ENCODE data around the gene MRPL38.
A peak's percentile ranks its signal among the peaks of the same experiment; 100 is the strongest.

The MRPL38 gene

GRCh38 chr17:75904749-75905521 lies at the start of gene MRPL38:
TSS of gene MRPL38 (minus strand) at chr17:75904884. CDS start at chr17:75904875, 9 bp downstream.
- peak; percentile 99 for DNase-seq (ENCODE audit: low spot score)

DNA sequence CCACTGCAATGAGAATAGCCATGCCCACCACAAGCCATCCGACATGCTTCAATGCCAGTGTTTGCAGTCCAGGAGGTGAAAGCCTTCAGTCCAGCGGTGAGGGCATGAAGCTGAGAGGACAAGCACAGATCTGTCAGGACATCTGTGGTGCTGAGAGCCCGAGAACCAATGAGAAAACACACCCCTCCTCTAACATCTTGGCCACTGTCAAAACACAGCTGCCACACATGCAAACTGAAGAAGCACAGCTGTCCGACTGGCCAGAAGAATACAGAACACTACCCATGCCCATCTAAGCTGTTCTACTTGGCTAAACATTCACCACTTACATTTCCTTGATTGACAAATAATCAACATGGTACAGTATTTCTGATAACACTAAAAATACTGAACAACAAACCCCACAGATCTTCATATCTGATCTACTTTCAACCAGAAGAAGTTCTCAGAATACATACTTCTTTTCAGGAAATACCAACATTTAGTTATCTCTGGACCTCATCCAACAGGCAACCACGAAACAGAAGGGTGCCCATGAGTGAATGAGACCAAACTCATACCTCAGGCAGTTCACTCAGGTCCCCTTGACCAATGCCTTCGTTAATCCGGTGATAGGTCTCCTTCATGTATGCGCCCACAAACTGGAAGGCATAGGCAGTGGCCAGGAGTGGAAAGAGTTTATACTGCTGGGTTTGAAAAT lies 46.3 kb upstream of the MRPL38 start:
- no peak for DNase-seq (ENCODE audit: low spot score)

DNA sequence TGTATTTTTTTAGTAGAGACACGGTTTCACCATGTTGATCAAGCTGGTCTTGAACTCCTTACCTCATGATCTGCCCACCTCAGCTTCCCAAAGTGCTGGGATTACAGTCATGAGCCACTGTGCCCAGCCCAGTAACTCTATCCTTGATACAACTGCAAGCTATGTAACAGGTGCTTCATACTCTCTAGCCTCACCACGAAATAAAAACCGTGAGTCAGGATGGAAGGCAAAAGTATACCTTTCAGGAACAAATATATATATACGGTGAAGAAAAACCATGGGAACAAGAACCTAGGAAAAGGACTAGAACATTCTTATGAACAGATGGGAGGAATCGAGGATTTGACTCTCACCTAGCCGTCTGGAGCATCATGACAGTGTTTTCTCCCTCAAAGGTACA lies 45.7 kb upstream of the MRPL38 start:
- no peak for DNase-seq (ENCODE audit: low spot score)

DNA sequence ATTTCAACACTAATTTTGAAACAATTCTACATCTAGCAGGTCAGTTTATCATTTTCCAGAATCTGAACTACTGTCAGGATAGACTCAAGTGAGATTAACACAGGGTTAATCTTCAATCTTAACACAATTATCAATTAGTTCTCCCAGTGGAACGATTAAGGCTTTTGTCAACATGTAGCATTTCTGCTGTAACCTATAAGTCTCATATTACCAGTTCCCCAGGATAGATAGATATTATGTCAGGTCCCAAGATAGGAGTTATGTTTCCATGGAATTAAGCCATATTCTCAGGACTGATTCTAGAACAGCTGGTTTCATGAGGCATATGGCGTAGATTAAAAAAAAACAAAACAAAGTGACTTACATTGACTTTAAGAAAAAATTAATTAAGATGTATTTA lies 40.5 kb upstream of the MRPL38 start:
- DNase-seq (ENCODE audit: low spot score), result no peak

GRCh38 chr17:75943491-75943890 lies 38.8 kb upstream of the MRPL38 start:
- DNase-seq (ENCODE audit: low spot score), result no peak

DNA sequence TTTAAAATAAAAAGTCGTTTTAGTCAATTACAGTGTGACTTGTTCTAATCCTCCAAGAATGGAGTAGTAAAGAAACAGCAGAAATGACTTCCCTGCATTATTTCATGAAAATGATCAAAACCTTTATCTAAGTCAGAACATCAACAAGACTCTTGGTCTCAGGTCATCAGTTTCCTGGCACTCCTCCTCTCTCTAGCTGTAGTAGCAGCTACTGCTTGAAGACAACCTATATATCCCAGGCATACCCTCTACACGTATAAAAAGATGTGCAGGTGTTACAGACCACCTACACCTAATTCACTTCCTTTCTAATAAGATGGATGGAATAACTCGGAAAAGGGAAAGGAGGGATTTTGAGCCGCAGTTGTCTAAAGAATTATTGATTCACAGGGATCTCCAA lies 37.8 kb upstream of the MRPL38 start:
- DNase-seq (ENCODE audit: low spot score), result no peak

DNA sequence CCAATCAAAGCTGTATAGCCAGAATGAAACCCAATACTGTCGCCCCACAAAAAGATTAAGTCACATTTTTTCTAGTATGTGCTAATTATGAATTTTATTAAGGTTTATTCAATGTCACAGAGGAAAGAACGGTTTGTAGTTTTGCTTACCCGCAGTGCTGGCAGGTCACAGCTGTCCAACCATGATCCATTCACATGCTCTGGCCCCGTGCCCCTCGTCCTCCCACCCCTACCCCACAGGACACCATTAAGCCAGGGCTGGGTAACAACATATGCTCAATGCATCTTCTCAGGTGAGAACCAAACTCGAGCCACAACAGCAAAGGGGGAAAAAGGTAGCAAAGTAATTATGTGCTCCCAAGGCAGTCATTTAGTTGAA lies 36.7 kb upstream of the MRPL38 start:
- DNase-seq (ENCODE audit: low spot score), result no peak

DNA sequence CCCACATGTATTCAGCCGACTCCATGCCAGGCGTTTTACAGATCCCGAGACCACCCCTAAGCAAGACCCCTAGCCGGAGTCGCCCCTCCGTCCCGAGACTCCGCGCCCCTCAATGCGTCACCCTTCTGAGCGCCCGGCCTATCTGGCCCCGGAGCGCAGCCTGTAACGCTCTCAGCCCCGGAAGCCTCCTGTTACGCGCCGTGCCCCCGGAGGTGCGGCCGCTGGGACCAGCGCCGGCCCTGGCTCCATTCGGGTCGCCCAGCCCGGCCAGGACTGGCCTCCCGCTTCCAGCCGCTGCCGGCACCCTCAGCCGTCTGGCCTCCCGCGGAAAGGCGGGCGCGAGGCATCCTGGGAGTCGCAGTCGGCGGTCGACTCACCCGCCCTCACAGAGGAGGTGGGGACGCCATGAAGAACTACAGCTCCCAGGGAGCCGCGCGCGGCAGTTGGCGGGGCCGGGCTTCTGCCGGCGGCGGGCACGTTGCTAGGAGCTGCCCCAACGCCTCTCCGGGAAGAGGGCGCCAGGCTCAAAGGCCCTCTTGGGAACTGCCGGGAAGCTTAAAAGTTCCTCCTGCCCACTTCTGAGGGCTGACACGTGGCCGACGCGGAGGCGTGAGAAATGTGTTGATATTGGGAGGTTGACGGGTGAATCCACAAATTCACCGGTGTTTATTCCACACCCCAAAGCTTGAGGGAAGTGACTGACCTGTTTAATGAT lies 36.2 kb upstream of the MRPL38 start, which contains the start of gene FBF1:
Gene FBF1, minus strand, starts transcription at position 316 of the 715 bp plus-strand sequence. CDS start 2,893 bp downstream, outside the sequence.
- peak; percentile 99 for DNase-seq (ENCODE audit: low spot score)

GRCh38 chr17:75937652-75938051 lies 33.0 kb upstream of the MRPL38 start:
- DNase-seq (ENCODE audit: low spot score), result no peak

- DNase-seq (ENCODE audit: low spot score), result no peak
Observed at GRCh38 chr17:75933808-75934207, 29.1 kb upstream of the MRPL38 start.

- no peak for DNase-seq (ENCODE audit: low spot score)
Observed at GRCh38 chr17:75932852-75933251, 28.2 kb upstream of the MRPL38 start.

GRCh38 chr17:75931062-75931461 lies 26.4 kb upstream of the MRPL38 start:
- DNase-seq (ENCODE audit: low spot score), result no peak

DNA sequence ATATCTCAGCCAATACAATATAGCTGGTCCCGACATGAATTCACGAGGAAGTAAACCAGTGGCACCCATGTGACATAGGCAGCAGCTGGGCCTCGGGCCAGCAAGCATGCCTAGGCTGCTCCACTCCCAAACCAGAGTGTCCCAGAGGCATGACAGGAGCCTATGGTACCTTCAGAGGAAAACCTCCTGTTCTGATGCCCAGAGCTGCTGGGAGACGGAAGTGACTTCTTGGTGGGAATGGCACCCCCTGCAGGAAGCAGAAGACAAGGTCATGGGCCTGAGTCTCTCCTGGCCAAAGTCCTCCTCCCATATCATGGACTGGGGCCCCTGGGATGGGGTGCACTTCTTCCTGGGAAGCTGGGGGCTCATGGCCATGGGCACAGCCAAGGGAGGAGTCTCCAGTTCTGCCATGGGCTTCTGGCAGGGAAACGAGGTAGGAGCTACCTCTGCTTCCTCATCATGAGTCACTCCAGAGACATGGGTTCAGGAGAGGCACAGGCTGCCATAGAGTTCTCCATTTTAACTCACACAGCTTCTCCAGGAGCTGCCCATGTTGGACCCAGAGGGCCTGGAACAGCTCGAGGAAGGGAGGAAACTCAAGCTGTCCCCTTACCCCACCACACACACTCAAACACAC lies 22.7 kb upstream of the MRPL38 start:
- no peak for DNase-seq (ENCODE audit: low spot score)

DNA sequence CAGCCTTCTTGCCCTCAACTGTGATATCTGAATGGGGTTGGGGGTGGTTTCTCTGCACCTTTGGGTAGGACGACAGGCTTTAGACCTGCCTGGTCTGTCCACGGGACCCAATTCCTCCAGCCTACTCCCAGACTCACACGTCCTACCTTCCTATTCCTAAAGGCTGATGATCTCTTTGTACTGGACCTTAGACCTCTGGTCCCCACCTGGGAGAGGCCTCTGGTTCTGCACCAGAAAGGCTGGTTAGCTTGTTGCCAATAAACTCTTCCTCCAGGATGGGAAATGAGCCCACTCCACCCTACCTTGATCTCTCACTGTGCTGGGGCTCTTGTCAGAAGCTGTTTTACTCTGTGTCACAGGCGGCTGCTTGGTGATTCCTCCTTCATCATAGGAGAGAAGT lies 21.8 kb upstream of the MRPL38 start:
- DNase-seq (ENCODE audit: low spot score), result no peak

DNA sequence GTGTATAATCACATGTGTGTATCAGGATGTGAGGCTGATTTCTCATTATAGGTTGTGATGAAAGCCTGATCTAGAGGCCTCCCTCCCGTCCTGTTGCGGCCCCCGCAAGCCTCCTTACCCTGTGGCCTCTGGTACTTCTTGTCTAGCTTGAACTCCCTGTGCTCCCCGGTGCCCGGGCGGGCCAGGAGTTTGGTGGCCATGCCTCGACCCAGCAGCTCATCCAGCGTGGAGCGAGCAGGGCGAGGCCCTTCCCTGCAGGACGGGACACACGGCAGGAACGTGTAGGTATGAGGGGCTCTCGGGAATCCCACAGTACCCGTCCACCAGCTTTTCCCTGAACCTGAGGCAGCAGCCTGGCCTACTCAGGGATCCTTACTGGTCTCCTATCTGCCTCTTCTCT lies 21.2 kb upstream of the MRPL38 start:
- no peak for DNase-seq (ENCODE audit: low spot score)

GRCh38 chr17:75925103-75925502 lies 20.4 kb upstream of the MRPL38 start:
- DNase-seq (ENCODE audit: low spot score), result no peak

DNA sequence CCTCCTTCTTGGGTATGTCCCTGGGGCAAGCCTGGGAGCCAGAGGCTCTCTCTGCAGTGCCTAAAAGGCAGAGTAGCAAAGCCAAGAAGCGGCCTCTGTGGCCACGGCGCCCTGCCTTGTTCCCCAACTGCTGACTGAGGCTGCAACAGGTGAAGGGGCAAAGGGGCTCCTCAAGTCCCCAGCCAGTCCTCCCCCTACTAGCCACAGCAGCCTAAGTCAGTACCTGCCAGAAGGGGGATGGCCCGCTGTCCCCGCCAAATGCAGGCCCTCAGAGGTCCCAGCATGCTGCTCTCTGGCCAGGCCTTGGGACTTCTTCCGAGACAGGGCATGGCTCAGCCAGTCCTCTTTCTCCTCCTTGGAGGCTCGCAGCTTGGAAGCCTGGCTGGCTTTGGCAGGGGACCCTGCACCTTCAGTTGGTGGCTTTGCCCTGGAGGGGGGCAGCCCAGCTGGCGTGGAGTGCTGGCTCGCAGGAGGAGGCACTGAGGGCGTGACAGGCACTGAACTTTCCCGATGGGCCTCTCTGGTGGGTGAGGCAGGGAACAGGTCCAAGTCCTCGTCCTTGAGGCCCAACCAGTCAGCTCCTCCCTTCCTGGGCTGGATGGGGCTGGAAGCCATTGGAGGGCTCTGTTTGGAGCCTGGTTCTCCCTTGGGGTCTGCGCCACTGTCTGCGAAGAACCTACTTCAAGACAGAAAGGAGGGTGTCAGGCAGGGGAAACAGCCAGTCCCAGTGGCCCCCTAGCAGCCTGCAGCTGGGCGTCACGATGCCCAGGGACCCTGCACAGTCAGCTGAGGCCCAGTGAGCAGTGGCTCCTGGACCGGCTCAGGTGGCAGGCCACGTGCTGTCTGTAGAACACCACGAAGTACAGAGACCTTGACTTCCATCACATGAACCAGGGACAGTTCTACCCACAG lies 18.5 kb upstream of the MRPL38 start:
- no peak for DNase-seq (ENCODE audit: low spot score)

- no peak for DNase-seq (ENCODE audit: low spot score)
Observed at GRCh38 chr17:75922173-75922961, 17.7 kb upstream of the MRPL38 start.

DNA sequence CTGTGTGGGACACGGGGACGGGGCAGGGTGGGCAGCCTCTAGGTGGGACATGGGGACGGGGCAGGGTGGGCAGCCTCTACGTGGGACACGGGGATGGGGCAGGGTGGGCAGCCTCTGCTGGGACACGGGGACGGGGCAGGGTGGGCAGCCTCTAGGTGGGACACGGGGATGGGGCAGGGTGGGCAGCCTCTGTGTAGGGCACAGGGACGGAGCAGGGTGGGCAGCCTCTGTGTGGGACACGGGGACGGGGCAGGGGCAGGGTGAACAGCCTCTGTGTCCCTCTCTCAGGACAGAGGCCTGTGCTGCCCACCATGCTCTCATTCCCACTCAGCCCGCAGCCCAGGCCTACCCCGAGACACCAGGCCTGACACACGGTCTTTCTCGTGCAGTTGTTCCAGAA lies 16.9 kb upstream of the MRPL38 start:
- DNase-seq (ENCODE audit: low spot score), result no peak

DNA sequence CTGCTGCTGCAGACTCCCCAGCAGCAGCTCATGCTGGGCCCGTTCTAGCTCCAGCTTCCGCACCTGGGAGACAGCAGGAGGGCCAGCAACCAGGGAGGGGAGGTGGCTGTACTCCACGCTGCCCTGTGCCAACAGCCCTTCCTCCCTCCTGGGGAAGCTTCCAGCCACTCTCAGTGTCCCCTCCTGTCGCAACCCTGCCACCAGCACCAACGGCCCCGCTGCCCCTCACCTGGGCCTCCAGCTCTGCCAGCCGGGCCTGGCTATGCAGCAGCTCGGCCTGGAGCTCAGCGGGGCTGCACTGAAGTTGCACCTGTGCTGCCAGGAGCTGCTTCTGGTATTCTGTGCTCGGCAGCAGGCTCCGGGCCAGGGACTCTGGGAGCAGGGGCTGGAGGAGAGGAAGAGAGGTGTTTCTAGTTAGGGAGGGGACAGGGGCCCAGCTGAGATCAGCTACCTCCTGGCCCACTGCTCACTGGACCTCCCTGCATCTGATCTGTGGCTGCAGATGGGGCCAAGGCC lies 15.4 kb upstream of the MRPL38 start:
- no peak for DNase-seq (ENCODE audit: low spot score)
